ENCODE data around the gene MAVS. TPM values are rescaled to one million over a fixed set of nuclear protein-coding genes. Genes with fewer than 3 reads are reported as not detected.
A peak's percentile ranks its signal among the peaks of the same experiment; 100 is the strongest.

The MAVS gene
- total and polyA plus RNA-seq, 9 of the 15 experiments (the other 6 are each of a cell fraction or from before 2014, with no cell fraction given) = 1.6 to 22.0 (median 11.3) TPM

- TF ChIP-seq KLF13 (tag; IDR thresholded peaks at IDR 0.05; ENCODE audit: borderline replicate concordance, low read depth) = no peak
- TF ChIP-seq ZBTB17 (CRISPR knock-in tag; IDR thresholded peaks at IDR 0.05) = no peak
- no peak for TF ChIP-seq NR0B1 (IDR thresholded peaks at IDR 0.05; ENCODE audit: partially characterized antibody)
- TF ChIP-seq NEUROD1 (IDR thresholded peaks at IDR 0.05; ENCODE audit: borderline replicate concordance, low read depth, low read length, partially characterized antibody) = peak; percentile 59
- TF ChIP-seq ADNP (tag; IDR thresholded peaks at IDR 0.05) = no peak
- no peak for TF ChIP-seq SNAPC5 (CRISPR knock-in tag; IDR thresholded peaks at IDR 0.05)
- TF ChIP-seq MEIS2 (IDR thresholded peaks at IDR 0.05; ENCODE audit: partially characterized antibody) = peak; percentile 52
- 0 out of 2 replicates have a peak, but pooled peaks have one; percentile 41 for TF ChIP-seq ZBTB2 (IDR thresholded peaks at IDR 0.05)
- TF ChIP-seq FOXA1 (IDR thresholded peaks at IDR 0.05; ENCODE audit: borderline replicate concordance) = no peak
- peak; percentile 57; the same call in 1 of the 2 replicates for TF ChIP-seq FOXP1 (CRISPR knock-in tag; IDR thresholded peaks at IDR 0.05)
- TF ChIP-seq KLF6 (CRISPR knock-in tag; IDR thresholded peaks at IDR 0.05; ENCODE audit: borderline replicate concordance) = peak; percentile 15; the same call in 1 of the 2 replicates
- no peak; the same call in 1 of the 2 replicates for TF ChIP-seq IRF1 (CRISPR knock-in tag; IDR thresholded peaks at IDR 0.05; ENCODE audit: borderline replicate concordance)
- TF ChIP-seq ILF3 (IDR thresholded peaks at IDR 0.05; ENCODE audit: borderline replicate concordance) = peak; percentile 90; the same call in 1 of the 2 replicates
- no peak for TF ChIP-seq ZNF76 (CRISPR knock-in tag; IDR thresholded peaks at IDR 0.05; ENCODE audit: borderline replicate concordance)
- no peak for TF ChIP-seq ZNF707 (CRISPR knock-in tag; conservative IDR thresholded peaks at IDR 0.05)
- no peak for TF ChIP-seq BCOR (IDR thresholded peaks at IDR 0.05)
- TF ChIP-seq ZNF518B (CRISPR knock-in tag; IDR thresholded peaks at IDR 0.05) = no peak
- no peak for TF ChIP-seq ELF4 (CRISPR knock-in tag; IDR thresholded peaks at IDR 0.05)
- TF ChIP-seq MECOM (CRISPR knock-in tag; IDR thresholded peaks at IDR 0.05) = no peak
- TF ChIP-seq MAFG (tag; conservative IDR thresholded peaks at IDR 0.05) = no peak
Measured at GRCh38 chr20:3820048-3820900, 26.4 kb upstream of the MAVS start, which contains the start of gene AP5S1 (continued).
